NCI-H1694 treated with DMSO at 0.1 percent for 48 hours (cell line): ENCODE measurements around the gene INPP4A.

ENCODE experiments used
- DNase-seq: peaks from one replicate; lab custom pipeline; 2025; lab: John Stamatoyannopoulos, UW

INPP4A gene

DNA sequence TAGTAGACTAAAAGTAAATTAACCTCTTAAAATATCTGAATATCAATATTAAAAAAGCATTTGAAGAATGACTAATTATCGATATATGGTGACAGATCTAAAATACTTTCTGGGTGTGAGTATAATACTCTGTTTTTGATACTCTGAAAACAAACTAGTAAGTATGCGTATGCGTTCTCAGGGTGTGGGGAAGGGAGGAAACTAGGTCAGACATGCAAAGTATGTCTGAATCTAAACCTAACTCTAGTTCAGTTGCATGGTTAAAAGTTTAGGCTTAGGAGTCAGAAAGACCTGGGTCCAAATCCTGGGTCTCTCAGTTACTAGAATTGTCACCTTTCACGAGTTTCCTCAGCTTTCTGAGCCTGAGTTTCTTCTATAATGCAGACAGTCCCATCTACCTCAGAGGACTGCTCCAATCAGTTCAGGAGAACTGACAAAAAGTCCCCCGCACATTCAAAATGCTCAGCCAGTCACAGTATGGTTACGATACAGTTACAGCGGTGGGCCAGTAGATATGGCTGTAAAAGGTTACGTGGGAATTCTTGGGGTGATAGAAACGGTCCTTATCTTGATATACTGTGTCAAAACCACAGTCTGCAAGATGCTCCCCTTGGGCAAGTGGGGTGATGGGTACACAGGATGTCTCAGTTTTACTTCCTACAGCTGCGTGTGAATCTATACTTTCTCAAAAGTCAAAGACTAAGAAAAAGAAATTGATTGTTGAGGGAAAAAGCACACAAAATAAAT is 192.9 kb downstream of the INPP4A start:
- no peak for DNase-seq

DNA sequence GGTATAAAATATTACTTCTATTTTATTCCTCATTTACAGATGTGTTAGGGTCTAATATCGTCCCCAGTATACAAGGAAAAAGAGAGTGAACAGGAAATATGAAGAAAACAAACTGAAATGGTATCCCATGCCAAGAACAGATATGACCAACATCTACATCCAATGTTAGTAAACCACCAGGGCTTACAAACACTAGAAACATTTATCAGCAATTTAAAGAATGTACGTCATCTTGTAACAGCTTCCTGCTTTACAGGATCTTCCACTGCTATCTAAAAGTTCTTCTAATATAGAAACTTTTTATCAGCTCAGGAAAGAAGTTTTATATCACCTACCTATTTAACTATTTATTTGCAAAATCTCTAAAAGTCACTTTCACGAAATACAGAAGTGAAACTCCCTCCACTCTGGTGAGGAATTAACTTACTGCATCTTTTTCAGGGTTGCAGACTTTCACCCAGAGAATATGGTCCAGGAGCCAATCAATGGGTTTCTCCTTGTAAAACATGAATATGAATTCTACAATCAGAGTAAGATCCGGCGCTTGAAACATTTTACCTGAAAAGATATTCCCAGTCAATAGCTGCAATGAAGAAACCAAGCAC is 198.9 kb downstream of the INPP4A start:
- DNase-seq, result no peak
